Cardiac fibroblast (primary cell): ENCODE data around the gene SPEG.

Experiments
- DNase-seq, 2 donors: peaks; one replicate each; pipeline versions ENCODE4 v3.0.0 to v3.0.0-alpha.2; 2010; ENCODE audit warnings: low read depth in 2 of 2
- H3K4me3 ChIP-seq, 2 donors: replicated peaks in 1 of 2; 1 replicate in 1 of 2; 2 replicates in 1 of 2; pipeline ENCODE4 v1.5.1; 2011; ENCODE audit warnings: low read depth in 2 of 2, low read length in 2 of 2, mild to moderate bottlenecking in 2 of 2, moderate library complexity in 1 of 2
- TF ChIP-seq, protein P1 (sequence below): IDR thresholded peaks from one replicate; pipeline ENCODE4 v1.5.1; 2011; ENCODE audit warnings: low read depth, mild to moderate bottlenecking, low read length, inconsistent platforms

SPEG gene

DNA sequence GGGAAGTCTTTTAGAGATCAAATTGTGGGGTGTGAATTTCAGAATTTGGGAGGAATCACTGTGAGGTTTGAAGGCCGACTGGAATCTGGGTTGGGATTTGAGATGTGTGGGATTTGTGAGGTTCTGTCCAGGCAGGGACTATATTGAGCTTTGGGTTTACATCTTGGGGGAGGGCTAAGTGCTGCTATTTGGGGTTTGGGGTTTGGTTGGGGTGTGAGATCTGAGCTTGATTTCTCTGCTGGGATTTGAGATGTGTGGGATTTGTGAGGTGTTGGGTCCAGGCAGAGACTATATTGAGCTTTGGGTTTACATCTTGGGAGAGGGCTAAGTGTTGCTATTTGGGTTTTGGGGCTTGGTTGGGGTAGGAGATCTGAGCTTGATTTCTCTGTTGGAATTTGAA lies 64.9 kb downstream of the SPEG start:
- peak overlapping the region; percentile 58 to 83 for H3K4me3 ChIP-seq
- DNase-seq: no peak
- TF ChIP-seq, protein P1, sequence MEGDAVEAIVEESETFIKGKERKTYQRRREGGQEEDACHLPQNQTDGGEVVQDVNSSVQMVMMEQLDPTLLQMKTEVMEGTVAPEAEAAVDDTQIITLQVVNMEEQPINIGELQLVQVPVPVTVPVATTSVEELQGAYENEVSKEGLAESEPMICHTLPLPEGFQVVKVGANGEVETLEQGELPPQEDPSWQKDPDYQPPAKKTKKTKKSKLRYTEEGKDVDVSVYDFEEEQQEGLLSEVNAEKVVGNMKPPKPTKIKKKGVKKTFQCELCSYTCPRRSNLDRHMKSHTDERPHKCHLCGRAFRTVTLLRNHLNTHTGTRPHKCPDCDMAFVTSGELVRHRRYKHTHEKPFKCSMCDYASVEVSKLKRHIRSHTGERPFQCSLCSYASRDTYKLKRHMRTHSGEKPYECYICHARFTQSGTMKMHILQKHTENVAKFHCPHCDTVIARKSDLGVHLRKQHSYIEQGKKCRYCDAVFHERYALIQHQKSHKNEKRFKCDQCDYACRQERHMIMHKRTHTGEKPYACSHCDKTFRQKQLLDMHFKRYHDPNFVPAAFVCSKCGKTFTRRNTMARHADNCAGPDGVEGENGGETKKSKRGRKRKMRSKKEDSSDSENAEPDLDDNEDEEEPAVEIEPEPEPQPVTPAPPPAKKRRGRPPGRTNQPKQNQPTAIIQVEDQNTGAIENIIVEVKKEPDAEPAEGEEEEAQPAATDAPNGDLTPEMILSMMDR: no peak

DNA sequence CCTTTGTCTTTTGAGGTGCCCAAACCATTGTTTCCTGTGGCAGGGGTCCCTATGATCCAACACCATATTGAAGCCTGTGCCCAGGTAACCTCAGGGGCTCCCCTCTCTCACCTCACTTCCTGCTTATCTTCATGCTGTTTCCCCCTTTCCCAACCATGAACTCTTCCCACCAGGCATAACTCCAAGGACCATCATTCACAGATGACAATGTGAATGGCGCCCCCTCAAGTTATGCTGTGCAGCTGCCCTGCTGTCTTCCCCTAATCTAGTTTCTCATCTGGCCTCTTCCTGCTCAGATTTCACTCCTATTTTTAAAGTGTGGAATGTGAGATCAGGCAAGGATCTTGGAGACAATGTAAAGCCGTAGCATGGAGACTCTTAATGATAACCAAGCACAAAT lies 65.5 kb downstream of the SPEG start:
- TF ChIP-seq, protein P1: peak; percentile 30
- no peak overlapping the region for H3K4me3 ChIP-seq
- peak in 1 of 2 donors; percentile 17 for DNase-seq

DNA sequence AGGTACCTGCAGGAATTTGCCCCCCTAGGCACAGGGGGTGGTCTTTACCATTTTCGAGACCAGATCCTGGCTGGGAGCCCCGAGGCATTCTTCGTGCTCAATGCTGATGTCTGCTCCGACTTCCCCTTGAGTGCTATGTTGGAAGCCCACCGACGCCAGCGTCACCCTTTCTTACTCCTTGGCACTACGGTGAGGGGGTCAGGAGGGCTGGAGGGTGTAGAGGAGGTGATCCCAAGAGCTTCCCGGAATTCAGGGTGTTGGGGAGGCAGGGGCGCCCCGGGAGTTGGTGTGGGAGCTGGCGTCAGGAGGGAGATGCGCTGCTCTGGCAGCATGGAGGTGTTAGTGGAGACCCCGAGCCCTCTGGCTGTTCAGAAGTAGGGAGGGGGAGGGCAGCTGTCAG lies 67.2 kb downstream of the SPEG start:
- TF ChIP-seq, protein P1: no peak
- no peak for DNase-seq
- no peak overlapping the region for H3K4me3 ChIP-seq

DNA sequence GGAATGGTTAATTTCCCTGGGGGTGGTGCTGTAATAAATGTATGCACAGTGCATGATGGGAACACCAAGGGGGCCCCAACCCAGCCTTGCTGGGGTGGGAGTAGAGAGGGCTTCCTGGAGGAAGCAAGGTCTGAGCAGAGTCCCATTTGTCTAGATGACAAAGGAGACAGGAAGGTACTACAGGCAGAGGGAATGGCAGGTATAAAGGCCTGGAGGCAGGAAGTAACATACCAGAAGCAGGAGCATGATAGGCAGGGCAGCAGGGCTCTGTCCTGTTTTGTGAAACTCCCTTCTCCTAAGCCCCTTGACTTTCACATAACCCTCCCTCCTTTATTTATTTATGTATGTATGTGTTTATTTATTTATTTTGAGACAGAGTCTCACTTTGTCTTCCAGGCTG lies 68.0 kb downstream of the SPEG start:
- DNase-seq: no peak
- TF ChIP-seq, protein P1: no peak
- no peak overlapping the region for H3K4me3 ChIP-seq

DNA sequence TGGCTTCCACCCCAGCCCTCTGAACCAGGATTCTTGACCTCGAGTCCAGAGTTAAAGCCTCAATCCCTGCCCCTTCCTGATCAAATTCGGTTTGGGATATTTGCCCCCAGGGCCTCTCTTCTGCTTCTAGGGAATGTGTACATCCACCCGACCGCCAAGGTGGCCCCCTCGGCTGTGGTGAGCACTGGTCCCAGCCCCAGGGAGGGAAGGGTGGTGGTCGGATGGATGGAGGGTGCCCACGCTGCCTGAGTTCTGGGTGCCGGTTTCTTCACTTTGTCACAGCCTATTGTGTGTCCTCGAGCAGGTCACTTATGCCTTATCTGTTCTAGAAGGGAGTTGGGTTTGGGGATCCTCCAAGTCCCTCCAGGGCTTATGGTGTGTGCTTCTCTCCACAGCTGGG lies 70.9 kb downstream of the SPEG start:
- TF ChIP-seq, protein P1: no peak
- no peak for DNase-seq
- no peak overlapping the region for H3K4me3 ChIP-seq

DNA sequence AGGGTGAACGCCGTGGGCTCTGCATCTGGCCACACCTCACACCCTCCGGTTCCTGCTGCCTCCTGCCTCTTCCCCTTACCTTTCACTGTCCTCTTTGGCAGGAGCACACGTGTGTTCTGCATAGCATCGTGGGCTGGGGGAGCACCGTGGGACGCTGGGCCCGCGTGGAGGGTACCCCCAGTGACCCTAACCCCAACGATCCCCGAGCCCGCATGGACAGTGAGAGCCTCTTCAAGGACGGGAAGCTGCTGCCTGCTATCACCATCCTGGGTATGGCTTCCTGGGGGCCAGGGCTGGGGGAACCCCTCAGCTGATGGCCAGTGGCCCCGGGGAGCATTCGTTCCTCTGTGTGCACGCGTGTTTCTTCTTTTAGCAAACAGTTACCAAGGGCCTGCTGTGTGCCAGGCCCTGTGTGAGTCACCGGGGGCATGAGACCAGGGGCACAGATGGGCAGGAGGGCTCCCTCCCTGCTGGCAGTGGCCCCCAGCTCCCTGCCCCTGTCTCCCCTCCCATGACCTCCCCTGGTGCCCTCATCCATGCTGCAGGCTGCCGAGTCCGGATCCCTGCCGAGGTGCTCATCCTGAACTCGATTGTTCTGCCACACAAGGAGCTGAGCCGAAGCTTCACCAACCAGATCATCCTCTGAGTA lies 71.6 kb downstream of the SPEG start:
- H3K4me3 ChIP-seq: no peak overlapping the region
- DNase-seq: no peak
- TF ChIP-seq, protein P1: no peak
